Stimulated activated CD8-positive, alpha-beta memory T cell treated with anti-CD3 and anti-CD28 coated beads, Interleukin-12 subunit alpha, Interleukin-12 subunit beta, amount 100 ng/mL, for 4 hours (primary cell): ENCODE measurements around the gene JAGN1.
"Not testable (repeated sequence)": the region's sequence is repeated elsewhere in the genome, so short reads cannot be mapped to it uniquely, and the experiment has no call there.

Experiments
- DNase-seq: peaks from one replicate; pipeline ENCODE4 v3.0.0-alpha.2; 2020; ENCODE audit warnings: low read depth

Gene JAGN1

DNA sequence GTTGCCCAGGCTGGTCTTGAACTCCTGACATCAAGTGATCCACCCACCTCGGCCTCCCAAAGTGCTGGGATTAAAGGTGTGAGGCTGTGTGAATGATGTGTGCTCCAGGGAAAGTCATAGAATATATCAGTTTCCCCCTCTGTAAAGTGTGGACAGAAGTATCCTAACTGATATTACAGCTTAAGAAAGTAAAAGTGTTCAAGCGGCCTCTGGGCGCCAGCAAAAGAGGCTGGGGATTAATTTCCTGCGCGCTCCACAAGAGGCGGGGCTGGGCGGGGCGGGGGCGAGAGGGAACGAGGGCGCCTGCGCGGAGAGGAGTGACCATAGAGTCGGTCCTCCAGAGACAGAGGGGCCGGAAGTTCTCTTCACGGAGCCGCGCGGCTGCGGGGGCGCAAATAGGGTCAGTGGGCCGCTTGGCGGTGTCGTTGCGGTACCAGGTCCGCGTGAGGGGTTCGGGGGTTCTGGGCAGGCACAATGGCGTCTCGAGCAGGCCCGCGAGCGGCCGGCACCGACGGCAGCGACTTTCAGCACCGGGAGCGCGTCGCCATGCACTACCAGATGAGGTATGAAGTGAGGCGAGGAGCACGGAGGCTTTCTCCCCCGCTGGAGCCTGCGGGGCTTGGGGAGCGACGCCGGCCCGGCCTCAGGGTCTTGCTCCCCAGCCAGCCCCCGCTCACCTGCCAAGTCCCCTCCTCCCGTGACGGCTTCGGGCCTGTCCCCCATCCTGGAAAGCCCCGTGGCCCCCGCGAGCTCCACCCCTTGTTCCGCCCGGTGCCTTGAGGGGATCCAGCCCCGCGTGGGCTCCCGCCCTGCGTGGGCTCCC is at the start of gene JAGN1:
Gene JAGN1 (plus strand): TSS at position 362 of the 823 bp plus-strand sequence. CDS start 113 bp downstream, at position 475.
- DNase-seq, result peak; percentile 86

DNA sequence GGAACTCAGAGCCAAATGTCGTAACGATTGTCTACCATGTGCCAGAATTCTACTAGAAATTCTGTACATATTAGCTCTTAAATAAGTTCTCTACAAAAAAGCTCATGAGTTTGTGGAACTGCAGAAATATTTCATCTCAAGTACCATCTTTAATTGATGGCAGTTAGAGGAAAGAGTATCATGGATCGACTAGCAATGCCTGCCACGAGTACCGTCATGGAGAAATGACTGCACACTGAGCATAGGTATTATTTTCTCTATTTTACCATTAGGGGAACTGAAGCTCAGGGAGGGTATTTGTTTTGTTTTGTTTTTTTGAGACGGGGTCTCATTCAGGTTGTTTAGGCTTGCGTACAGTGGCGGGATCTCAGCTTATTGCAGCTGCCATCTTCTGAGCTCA is 49.4 kb upstream of the JAGN1 start:
- no peak for DNase-seq

DNA sequence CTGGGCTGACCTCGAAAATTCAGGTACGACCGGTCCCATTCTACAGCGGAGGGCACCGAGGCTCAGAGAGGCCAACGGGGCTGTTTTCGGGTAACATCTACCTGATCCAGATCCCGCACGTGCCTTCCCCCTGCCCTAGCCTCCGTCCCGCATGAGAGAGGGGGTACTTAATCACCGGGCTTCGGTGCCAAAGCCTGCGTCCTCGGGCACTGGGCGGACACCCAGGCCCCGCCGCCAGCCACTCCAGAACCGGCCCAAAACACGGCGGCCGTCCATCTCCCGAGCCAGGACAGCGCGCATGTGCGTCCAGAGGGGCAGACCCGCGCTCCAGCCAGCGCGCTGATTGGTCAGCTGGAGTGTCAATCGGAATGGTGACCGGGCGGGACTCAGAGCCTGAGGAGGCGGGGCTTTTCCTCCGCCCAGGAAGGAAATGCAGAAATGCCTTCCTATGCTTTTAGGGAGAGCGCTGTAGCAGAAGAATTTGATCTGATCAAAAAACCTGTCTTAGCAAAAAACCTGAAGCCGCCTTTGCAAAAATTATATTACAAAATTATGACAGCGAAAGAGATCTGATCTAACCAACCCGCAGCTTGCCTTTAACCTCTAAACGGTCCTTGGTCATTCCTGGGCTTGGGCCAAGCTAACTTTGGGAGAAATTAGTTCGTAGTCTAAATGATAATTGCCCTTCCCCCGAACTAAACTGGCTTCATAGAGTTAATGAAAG is 46.5 kb upstream of the JAGN1 start, which contains the start of gene RPUSD3:
Gene RPUSD3 (minus strand): TSS at position 294 of the 724 bp plus-strand sequence. CDS start 18 bp downstream, at position 276.
- DNase-seq, result peak; percentile 91

- DNase-seq, result no peak
These were observed 44.2 kb upstream of the JAGN1 start for GRCh38 chr3:9846231-9846630.

DNA sequence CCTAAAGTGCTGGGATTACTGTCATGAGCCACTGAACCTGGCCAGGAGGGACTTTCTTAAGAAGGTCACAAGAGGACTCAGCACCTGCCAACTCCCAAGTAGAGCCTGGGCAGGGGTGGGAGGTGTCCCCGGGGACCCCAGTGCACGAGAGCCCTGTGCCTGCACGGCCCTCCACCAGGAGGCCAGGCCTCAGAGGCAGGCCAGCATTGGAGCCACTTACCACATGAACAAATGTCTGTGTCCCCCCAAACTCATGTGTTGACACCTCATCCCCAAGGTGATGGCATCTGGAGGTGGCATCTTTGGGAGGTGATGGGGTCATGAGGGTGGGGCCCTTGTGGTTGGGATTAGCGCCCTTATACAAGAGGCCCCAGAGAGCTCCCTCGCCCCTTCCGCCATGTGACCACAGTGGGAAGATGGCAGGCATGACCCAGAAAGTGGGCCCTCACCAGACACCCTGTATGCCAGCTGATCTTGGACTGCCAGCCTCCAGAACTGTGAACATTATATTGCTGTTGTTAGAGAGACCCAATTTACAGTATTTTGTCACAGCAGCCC is 43.4 kb upstream of the JAGN1 start:
- DNase-seq, result no peak

GRCh38 chr3:9847870-9848269 is 42.5 kb upstream of the JAGN1 start:
- not testable (repeated sequence) for DNase-seq

DNA sequence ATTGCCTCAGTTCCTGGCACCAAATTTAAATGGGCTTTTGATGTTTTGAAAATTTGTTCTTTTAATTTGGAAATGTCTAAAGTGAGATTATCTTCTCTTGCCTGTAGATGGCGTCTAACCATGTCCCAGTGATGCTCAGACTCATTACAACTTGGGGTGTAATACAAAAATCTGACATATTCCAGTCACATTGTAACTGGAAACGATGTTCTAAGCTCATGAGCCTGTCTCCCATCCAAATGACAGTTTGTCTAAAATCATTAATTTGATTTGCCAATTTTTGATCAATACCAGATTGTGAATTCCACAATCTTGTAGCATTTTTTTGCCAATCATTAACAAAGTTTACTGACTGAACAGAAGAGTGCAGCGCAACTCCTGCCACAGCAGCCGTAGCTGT is 41.5 kb upstream of the JAGN1 start:
- not testable (repeated sequence) for DNase-seq

GRCh38 chr3:9851383-9851782 is 39.0 kb upstream of the JAGN1 start:
- not testable (repeated sequence) for DNase-seq

DNA sequence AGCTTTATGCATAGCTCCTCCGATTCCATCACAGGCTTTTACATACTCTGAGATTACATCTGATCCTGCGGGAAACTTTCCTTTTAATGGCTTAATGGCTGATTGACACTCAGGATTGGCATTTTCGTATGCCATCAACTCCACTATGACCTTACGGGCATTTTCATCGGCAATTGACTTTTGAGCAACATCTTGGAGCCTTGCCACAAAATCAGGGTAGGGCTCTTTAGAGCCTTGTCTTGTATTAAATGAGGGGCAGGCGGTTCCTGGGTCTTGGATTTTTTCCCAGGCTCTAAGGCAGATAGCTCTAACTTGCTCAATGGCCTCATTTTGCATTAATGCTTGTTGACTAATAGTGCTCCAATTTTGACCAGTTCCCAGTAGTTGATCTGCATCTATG is 38.5 kb upstream of the JAGN1 start:
- not testable (repeated sequence) for DNase-seq

DNA sequence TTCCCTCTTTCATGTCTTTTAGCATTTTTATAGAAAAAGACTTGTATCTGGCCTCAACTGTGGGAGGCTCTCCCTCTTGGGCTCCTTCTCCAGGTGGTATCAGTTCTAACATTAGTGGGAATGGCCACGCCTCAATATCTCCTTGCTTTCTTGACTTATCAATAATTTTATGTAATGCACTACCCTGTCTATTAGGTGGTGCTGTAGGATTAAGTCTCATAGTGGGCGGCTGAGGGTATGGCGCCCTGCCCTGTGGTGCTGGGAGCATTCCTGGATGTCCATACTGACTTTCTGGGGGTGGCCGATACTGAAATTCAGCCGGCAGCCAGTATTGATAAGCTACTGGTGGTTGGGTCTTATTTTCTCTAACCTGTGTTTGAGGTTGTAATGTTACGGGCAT is 37.9 kb upstream of the JAGN1 start:
- no peak for DNase-seq

DNA sequence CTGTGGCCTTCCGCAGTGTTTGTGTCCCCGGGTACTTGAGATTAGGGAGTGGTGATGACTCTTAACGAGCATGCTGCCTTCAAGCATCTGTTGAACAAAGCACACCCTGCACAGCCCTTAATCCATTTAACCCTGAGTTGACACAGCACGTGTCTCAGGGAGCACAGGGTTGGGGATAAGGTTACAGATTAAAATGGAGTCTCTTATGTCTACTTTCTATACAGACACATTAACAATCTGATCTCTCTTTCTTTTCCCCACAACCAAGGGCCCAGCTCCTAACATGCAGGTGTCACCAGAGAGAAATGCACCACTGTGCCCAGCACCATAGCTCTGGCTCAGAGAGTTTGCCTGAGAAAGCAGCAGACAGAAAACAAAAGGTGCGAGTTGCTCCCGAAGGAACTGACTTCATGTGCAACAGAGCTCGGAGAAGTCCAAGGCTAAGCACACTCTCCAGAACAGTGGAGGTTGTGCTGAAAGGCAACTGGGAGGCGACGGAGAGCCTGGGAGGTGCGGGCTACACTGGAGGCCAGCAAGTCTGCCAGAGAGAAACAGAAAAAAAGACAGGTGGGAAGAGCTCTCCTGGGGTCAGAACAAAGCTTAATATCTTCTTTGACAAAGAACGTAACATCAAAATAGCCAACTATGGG is 36.0 kb upstream of the JAGN1 start:
- DNase-seq, result not testable (repeated sequence)

DNA sequence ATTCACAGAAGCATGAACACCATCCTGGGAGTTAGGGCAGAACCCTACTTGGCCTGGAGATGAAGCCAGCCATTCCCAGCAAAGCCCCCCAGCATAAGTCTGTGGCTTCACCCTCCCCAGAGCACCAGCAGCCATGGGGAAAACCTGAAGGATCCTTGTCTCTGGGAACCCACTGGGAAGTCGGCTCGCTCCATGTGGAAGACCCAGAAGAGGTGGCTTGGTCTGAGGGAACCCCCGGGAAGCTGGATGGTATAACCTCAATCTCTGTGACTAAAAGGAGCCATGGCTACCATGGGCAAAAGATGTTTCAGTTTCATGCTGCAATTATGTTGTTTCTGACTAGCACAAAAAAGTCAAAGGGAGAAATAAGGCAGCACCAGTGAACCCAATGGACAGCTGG is 34.8 kb upstream of the JAGN1 start:
- DNase-seq, result no peak

GRCh38 chr3:9859530-9860025 is 30.8 kb upstream of the JAGN1 start:
- no peak for DNase-seq

GRCh38 chr3:9861201-9861600 is 29.2 kb upstream of the JAGN1 start:
- DNase-seq, result no peak

DNA sequence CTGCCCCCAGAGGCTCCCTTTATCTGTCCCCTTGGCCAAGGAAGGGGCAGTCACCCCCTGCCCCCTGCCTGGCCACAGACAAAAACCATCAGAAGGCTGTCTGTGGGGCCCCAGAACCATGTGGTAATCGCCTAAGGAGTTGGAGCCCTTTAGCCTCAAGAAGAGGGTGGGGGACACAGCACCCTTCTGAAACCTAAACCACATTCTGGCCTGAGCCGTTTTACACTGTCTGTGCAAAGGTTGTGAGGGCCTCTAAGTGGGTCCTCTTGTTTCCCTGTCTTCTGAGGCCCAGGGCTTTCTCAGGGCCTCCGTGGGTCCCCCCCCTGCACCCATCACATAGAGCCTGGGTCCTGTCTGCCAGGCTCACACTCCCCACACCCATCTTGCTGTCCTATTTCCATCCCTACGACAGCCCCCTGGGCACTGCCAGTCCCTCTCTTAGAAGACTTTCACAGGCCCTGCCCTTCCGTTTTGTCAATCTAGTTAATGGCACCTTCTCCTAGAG is 28.7 kb upstream of the JAGN1 start:
- no peak for DNase-seq

GRCh38 chr3:9862391-9863057 is 27.9 kb upstream of the JAGN1 start:
- peak; percentile 15 for DNase-seq

GRCh38 chr3:9863058-9863772 is 27.2 kb upstream of the JAGN1 start:
- DNase-seq, result no peak

DNA sequence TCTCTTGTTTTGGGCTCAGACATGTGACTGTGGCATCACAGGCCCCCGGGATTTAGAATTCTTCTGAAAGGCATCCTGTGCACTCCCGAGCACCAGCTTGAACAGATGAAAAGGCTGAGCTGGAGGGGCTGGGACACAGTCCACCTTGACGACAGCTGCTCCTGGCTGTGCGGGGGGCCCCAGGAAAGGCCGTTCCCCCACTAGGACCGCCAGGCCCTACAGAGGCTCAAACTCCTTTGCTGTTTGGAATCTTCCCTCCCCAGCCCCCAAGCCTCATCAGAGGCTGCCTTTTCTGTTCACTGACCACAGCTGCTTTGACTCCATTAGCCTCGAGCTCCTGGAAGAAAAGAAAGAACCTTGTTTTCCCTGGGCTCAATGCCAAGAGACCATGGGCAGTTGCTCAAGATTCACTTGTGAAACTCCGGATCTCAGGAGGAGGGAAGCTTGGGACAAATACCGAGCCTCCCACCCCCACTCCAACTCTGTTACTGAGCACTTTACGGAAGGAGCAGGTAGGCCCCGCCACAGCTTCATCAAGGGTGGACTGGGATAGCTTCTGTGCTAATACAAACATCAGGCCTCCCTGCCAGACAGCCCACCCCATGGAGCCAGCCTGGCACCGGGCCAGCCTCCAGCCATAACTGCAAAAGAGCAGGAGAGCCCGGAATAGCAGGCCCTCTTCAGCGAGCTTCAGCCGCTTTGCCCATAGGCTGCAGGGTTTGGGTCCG is 26.0 kb upstream of the JAGN1 start:
- DNase-seq, result no peak

DNA sequence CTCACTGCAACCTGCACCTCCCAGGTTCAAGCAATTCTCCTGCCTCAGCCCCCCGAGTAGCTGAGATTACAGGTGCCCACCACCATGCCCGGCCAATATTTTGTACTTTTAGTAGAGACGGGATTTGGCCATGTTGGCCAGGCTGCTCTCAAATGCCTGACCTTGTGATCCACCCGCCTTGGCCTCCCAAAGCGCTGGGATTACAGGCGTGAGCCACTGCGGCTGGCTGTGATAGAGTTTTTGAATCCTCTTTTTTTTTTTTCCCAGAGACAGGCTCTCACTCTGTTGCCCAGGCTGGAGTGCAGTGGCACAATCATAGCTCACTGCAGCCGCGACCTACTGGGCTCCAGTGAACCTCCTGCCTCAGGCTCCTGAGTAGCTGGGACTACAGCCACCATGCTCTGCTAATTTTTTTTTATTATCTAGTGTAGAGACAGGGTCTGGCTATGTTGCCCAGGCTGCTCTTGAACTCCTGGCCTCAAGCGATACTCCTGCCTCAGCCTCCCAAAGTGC is 25.2 kb upstream of the JAGN1 start:
- not testable (repeated sequence) for DNase-seq

DNA sequence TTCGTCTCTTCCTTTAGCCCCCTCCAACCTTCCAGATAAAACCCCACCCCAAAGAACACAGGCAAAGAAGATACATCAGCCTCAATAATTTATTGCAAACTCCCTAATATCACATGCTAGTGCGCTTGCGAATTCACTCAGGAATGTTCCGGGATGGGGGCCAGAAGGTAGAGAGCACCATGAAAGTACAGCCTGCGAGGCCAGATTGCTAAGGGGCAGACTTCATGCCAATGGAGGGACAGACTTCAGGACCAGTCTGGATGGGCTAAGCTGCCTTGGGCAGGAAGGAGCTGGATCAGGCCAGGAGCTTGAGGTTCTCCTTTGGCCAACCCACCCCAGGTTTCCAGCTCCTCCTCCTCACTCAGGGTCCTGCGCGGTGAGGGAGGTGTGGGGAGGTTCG is 23.8 kb upstream of the JAGN1 start:
- no peak for DNase-seq
